BE2C (cell line): ENCODE results near the gene FTH1.

Experiments
- DNase-seq: peaks from one replicate; pipeline ENCODE4 v3.0.0-alpha.2; 2020
- H3K27me3 ChIP-seq: fragments of 250-450 bp; sonication (Bioruptor Pico); 2 replicates; pipeline ENCODE4 v1.5.1; 2020; ENCODE audit warnings: mild to moderate bottlenecking
- H3K36me3 ChIP-seq: fragments of 250-450 bp; sonication (Bioruptor Pico); 2 replicates; pipeline ENCODE4 v1.5.1; 2020; ENCODE audit warnings: mild to moderate bottlenecking
- H3K4me1 ChIP-seq: fragments of 250-450 bp; sonication (Bioruptor Pico); 2 replicates; pipeline ENCODE4 v1.5.1; 2020
- H3K4me3 ChIP-seq: 2 replicates; pipeline ENCODE4 v1.5.1; 2011; ENCODE audit warnings: low read depth, low read length
- H3K9me3 ChIP-seq: fragments of 250-450 bp; sonication (Bioruptor Pico); 2 replicates; pipeline ENCODE4 v1.5.1; 2020
- CTCF ChIP-seq: IDR thresholded peaks from 2 replicates; pipeline ENCODE4 v1.5.1; 2012; ENCODE audit warnings: mild to moderate bottlenecking, low read depth, low read length

Gene FTH1

GRCh38 chr11:61983419-61983818 lies 16.0 kb upstream of the FTH1 start:
- Histone ChIP-seq H3K4me3 (no peak overlapping the region), H3K4me1 (no peaks in the 10 kb centered on the region), H3K36me3 (no peaks in the 10 kb centered on the region), H3K9me3 (no peaks in the 10 kb centered on the region), H3K27me3 (no peaks in the 10 kb centered on the region)
- no peak for DNase-seq
- TF ChIP-seq CTCF = no peak

- no peak for DNase-seq
- no peaks in the 10 kb centered on the region for H3K4me1 ChIP-seq
- TF ChIP-seq CTCF = no peak
Measured at GRCh38 chr11:61980783-61981541, 13.5 kb upstream of the FTH1 start.

GRCh38 chr11:61978703-61979661 lies 11.5 kb upstream of the FTH1 start:
- H3K36me3 ChIP-seq = no peaks in the 10 kb centered on the region
- DNase-seq = no peak
- TF ChIP-seq CTCF = no peak
- no peak overlapping the region for H3K4me3 ChIP-seq
- H3K27me3 ChIP-seq = no peaks in the 10 kb centered on the region
- no peaks in the 10 kb centered on the region for H3K4me1 ChIP-seq
- no peaks in the 10 kb centered on the region for H3K9me3 ChIP-seq

More at GRCh38 chr11:61980783-61981541, 13.5 kb upstream of the FTH1 start:
- H3K27me3 ChIP-seq = no peaks in the 10 kb centered on the region
- no peaks in the 10 kb centered on the region for H3K36me3 ChIP-seq
- H3K4me3 ChIP-seq = no peak overlapping the region
- H3K9me3 ChIP-seq = no peaks in the 10 kb centered on the region

- no peaks in the 10 kb centered on the region for H3K9me3 ChIP-seq
- no peaks in the 10 kb centered on the region for H3K27me3 ChIP-seq
- no peak overlapping the region for H3K4me3 ChIP-seq
- no peak for DNase-seq
- TF ChIP-seq CTCF = no peak
- no peaks in the 10 kb centered on the region for H3K36me3 ChIP-seq
- peaks cover 4% of the 10 kb centered on the region; the same call in 1 of the 2 replicates for H3K4me1 ChIP-seq
Measured at GRCh38 chr11:61976813-61977475, 9.5 kb upstream of the FTH1 start.

GRCh38 chr11:61976420-61976800 lies 9.0 kb upstream of the FTH1 start:
- H3K9me3 ChIP-seq = no peaks in the 10 kb centered on the region
- no peaks in the 10 kb centered on the region for H3K27me3 ChIP-seq
- H3K4me3 ChIP-seq = no peak overlapping the region
- no peak for TF ChIP-seq CTCF
- no peak for DNase-seq
- no peaks in the 10 kb centered on the region for H3K36me3 ChIP-seq
- peaks cover 5% of the 10 kb centered on the region for H3K4me1 ChIP-seq
